PC-3 (cell line): ENCODE data around the gene DROSHA.

Experiments
- CTCF ChIP-seq: fragments of 300-600 bp; sonication (generic); conservative IDR thresholded peaks from 2 replicates; pipeline ENCODE4 v1.5.1; 2017; ENCODE audit warnings: antibody characterized with exemption, low read depth, mild to moderate bottlenecking, low read length
- EZH2phosphoT487 ChIP-seq: fragments of 300-600 bp; sonication (generic); IDR thresholded peaks from 2 replicates; pipeline ENCODE4 v1.6.1; 2018; ENCODE audit warnings: mild to moderate bottlenecking, antibody characterized with exemption, low read length, borderline replicate concordance

- TF ChIP-seq CTCF = no peak
- no peak for TF ChIP-seq EZH2phosphoT487
These were observed 141.6 kb downstream of the DROSHA start for GRCh38 chr5:31390256-31390655.
